AG09319 (cell line): Measurements from ENCODE around the gene OVOL1.
"Not testable (repeated sequence)": the region's sequence is repeated elsewhere in the genome, so short reads cannot be mapped to it uniquely, and the experiment has no call there.

Experiments used
- DNase-seq: peaks from one replicate; pipeline ENCODE4 v3.0.0-alpha.2; 2010; ENCODE audit warnings: low read depth; ENCODE audit errors: extremely low read depth
- TF ChIP-seq, protein P1 (sequence below): IDR thresholded peaks from 2 replicates; pipeline ENCODE4 v1.5.1; 2011; ENCODE audit warnings: low read depth, mild to moderate bottlenecking, inconsistent platforms, low read length, moderate library complexity

The OVOL1 gene

DNA sequence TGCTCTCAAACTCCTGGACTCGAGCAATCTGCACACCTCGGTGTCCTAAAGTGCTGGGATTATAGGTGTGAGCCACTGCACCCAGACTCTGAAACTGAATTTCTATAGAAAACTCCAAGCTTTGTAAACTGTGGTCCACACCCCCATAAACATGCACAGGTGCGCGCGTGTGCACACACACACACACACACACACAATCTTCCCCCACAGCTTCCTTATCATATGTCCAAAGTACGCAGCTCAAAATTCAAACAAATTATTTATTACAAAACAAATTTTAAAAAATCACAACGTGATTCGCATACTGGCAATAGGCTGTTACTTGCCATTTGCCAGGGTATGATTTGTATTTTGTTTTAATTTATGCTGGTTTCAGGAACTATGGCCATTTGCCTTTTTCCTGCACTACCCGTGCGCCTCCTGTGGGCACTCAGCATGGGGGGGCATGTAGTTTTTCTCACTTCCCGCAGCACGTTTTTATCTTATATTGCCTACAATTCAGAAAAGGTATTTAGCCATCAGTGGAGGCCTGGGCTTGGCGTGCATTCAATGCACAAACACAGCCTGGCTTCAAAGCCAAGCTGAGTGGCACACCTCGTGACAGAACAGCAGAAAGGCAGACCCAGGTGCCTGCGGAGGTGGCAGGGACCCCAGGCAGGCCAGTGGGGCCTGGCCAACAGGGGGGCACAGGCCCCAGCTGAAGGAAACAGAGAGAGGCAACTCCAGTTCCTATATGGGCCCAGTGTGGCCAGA lies 36.1 kb downstream of the OVOL1 start:
- no peak for DNase-seq
- TF ChIP-seq, protein P1, sequence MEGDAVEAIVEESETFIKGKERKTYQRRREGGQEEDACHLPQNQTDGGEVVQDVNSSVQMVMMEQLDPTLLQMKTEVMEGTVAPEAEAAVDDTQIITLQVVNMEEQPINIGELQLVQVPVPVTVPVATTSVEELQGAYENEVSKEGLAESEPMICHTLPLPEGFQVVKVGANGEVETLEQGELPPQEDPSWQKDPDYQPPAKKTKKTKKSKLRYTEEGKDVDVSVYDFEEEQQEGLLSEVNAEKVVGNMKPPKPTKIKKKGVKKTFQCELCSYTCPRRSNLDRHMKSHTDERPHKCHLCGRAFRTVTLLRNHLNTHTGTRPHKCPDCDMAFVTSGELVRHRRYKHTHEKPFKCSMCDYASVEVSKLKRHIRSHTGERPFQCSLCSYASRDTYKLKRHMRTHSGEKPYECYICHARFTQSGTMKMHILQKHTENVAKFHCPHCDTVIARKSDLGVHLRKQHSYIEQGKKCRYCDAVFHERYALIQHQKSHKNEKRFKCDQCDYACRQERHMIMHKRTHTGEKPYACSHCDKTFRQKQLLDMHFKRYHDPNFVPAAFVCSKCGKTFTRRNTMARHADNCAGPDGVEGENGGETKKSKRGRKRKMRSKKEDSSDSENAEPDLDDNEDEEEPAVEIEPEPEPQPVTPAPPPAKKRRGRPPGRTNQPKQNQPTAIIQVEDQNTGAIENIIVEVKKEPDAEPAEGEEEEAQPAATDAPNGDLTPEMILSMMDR = no peak

DNA sequence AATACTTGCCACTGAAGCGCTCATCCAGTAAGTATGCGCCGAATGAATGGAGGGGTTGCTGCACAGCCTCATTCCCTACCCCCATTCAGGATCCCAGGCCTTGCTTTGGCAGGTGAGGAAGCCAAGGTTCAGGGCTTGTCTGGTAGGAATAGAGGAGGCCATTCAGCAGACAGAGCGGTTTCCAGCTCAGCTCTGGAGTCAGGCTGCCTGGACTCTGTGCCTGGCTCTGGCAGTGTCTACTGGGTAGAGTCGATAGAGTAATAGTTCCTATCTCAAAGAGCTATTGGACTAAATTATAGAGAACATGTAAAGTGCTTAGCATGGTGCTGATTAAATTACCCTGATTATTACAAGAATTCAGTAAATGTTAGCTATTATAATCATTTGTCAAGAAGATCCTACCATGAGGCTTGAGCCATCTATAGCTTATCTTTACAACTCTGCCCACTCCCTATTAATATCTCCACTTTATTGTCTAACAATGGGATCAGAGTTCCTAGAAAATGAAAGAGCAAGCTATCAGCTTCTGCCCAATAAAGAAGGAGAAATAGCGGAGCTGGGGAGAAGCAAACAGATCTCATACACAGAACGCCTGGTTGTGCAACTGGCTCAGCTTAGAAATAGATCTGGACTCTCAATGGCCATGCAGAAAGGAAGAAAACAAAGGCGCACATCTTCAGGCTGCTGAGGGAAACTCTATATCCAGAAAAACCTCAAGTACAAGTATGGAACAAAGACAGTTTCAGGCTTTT lies 40.3 kb downstream of the OVOL1 start:
- TF ChIP-seq, protein P1 = no peak
- no peak for DNase-seq

DNA sequence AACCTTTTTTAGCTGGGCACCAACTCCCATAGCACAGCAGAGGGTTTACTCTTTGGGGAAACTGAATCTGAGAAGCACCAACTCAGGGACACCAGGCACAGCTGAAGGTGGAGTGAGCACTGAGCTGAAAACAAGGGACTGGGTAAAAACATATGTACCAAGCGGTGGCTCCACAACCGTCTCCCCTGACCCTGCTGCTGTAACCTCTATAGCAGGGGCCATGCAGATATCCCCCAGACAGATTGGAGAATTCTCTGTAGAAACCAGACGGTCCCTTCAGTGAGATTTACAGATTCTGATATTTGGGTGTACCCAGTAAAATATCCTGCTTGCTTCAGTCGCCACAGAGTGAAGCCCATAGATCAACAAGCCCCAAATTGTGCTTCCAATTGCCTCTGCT lies 42.6 kb downstream of the OVOL1 start:
- TF ChIP-seq, protein P1 = no peak

DNA sequence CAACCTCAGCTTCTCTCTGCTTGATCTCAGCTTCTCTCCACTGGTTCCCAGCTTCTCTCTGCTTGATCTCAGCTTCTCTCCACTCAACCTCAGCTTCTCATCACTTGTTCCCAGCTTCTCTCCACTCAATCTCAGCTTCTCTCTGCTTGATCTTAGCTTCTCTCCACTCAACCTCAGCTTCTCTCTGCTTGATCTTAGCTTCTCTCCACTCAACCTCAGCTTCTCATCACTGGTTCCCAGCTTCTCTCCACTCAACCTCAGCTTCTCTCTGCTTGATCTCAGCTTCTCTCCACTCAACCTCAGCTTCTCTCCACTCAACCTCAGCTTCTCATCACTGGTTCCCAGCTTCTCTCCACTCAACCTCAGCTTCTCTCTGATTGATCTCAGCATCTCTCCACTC lies 45.4 kb downstream of the OVOL1 start:
- not testable (repeated sequence) for DNase-seq

More for the DNA sequence above, 42.6 kb downstream of the OVOL1 start:
- no peak for DNase-seq

DNA sequence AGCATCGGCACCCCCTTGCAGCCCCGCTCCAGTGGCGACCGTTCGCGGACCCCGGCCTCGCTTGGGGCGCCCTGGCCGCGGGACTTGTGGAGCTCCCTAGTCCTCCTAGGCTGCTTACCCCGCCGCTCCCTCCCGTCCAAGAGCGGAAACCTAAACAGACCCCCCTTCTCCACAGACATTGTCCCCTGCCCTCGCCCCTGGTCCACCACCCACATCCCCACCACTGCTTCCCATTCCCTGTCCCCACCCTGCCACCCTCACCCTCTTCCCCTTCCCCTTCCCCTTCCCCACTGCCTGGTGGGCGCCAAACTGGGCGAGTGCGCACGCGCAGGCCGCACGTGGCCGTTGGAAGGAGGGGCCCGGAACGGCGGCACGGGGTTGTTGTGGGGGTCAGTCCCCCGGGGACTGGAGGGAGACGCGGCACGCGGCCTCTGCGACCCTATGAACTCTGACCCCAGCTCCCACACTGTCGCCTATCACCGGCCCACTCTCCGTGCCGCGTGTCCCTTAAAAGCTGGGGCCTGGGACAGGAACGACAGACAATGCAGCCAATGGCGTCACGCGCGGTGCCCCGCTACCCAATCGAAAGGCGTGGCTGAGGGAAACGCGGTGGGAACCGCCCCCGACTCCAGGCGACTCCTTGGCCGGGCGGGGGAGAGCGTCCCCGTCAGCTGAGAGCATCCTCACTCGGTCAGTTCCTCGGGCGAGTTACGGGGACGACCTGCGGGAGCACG lies 46.6 kb downstream of the OVOL1 start, which contains the start of gene SNX32:
TSS of gene SNX32 (plus strand) at position 667 of the 734 bp plus-strand sequence. CDS start 103 bp downstream, outside the sequence.
- TF ChIP-seq, protein P1 = no peak
- peak; percentile 71 for DNase-seq

DNA sequence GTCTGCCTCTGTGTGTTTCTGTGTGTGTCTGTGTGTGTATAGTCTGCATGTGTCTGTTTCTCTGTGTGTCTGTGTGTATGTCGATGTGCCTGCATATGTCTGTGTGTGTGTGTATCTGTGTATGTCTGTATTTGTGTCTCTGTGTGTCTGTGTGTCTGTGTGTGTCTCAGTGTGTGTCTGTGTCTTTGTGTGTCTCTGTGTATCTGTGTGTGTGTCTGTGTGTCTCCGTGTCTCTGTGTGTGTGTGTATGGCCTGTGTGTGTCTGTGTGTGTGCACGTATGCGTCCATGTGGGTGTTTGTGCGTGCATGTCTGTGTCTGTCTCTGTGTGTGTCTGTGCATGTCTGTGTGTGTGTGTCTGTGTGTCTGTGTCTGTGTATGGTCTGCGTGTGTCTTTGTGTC lies 47.3 kb downstream of the OVOL1 start:
- no peak for DNase-seq
- TF ChIP-seq, protein P1 = no peak

DNA sequence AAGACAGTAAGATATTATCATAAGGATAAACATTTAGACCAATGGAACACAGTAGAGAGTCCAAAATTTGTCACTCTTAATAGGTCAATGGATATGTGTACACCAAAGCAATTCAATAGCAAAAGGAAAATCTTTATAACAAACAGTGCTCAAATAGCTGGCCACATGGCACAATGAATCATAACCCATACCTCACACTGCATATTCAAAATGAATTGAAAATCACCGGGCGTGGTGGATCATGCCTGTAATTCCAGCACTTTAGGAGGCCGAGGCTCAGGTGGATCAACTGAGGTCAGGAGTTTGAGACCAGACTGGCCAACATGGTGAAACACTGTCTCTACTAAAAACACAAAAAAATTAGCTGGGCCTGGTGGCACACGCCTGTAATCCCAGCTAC lies 55.3 kb downstream of the OVOL1 start:
- TF ChIP-seq, protein P1 = no peak
- DNase-seq = no peak
